Activated naive CD4-positive, alpha-beta T cell treated with anti-CD3 and anti-CD28 coated beads, Interleukin-2, amount 50 U/mL, for 24 hours (primary cell): ENCODE measurements around the gene PSMD11.
A peak's percentile ranks its signal among the peaks of the same experiment; 100 is the strongest.

Source experiments
- H3K27ac Mint-ChIP-seq: one replicate; pipeline ENCODE4 v1.8.0; 2021; ENCODE audit warnings: mild to moderate bottlenecking, mixed read lengths
- H3K27me3 Mint-ChIP-seq: one replicate; pipeline ENCODE4 v1.8.0; 2021; ENCODE audit warnings: mixed read lengths
- H3K36me3 Mint-ChIP-seq: one replicate; pipeline ENCODE4 v1.8.0; 2021; ENCODE audit warnings: mixed read lengths
- H3K4me1 Mint-ChIP-seq: one replicate; pipeline ENCODE4 v1.8.0; 2021; ENCODE audit warnings: mixed read lengths
- H3K4me3 Mint-ChIP-seq: one replicate; pipeline ENCODE4 v1.8.0; 2021; ENCODE audit warnings: mild to moderate bottlenecking, mixed read lengths
- H3K9me3 Mint-ChIP-seq: one replicate; pipeline ENCODE4 v1.8.0; 2021; ENCODE audit warnings: mixed read lengths

The PSMD11 gene

GRCh38 chr17:32453370-32453769, 9.1 kb downstream of the PSMD11 start:
- H3K9me3 Mint-ChIP-seq, result no peaks in the 10 kb centered on the region
- H3K27me3 Mint-ChIP-seq, result no peaks in the 10 kb centered on the region
- H3K4me3 Mint-ChIP-seq, result no peak overlapping the region
- H3K36me3 Mint-ChIP-seq, result peaks cover 21% of the 10 kb centered on the region
- peak overlapping the region; percentile 52 for H3K27ac Mint-ChIP-seq
- peaks cover 63% of the 10 kb centered on the region for H3K4me1 Mint-ChIP-seq

- Mint-ChIP-seq H3K4me3 (peak overlapping the region; percentile 0), H3K36me3 (peaks cover 21% of the 10 kb centered on the region), H3K27ac (peak overlapping the region; percentile 25), H3K27me3 (no peaks in the 10 kb centered on the region), H3K4me1 (peaks cover 48% of the 10 kb centered on the region), H3K9me3 (no peaks in the 10 kb centered on the region)
Observed at GRCh38 chr17:32458371-32458770, 14.1 kb downstream of the PSMD11 start.

- Mint-ChIP-seq H3K36me3 (peaks cover 18% of the 10 kb centered on the region), H3K9me3 (no peaks in the 10 kb centered on the region), H3K4me3 (no peak overlapping the region), H3K27ac (no peak overlapping the region), H3K4me1 (peaks cover 39% of the 10 kb centered on the region), H3K27me3 (no peaks in the 10 kb centered on the region)
Observed at GRCh38 chr17:32460054-32460453, 15.7 kb downstream of the PSMD11 start.

- no peaks in the 10 kb centered on the region for H3K9me3 Mint-ChIP-seq
- H3K4me3 Mint-ChIP-seq, result no peak overlapping the region
- peaks cover 19% of the 10 kb centered on the region for H3K36me3 Mint-ChIP-seq
- no peaks in the 10 kb centered on the region for H3K27me3 Mint-ChIP-seq
- peaks cover 43% of the 10 kb centered on the region for H3K4me1 Mint-ChIP-seq
- no peak overlapping the region for H3K27ac Mint-ChIP-seq
Observed at GRCh38 chr17:32461498-32461852, 17.2 kb downstream of the PSMD11 start.

- Mint-ChIP-seq H3K4me3 (peak overlapping the region; percentile 6), H3K4me1 (peaks cover 40% of the 10 kb centered on the region), H3K9me3 (no peaks in the 10 kb centered on the region), H3K27ac (peak overlapping the region; percentile 27), H3K36me3 (peaks cover 19% of the 10 kb centered on the region), H3K27me3 (no peaks in the 10 kb centered on the region)
Observed at GRCh38 chr17:32461853-32462617, 17.7 kb downstream of the PSMD11 start.

GRCh38 chr17:32463304-32463703, 19.0 kb downstream of the PSMD11 start:
- Mint-ChIP-seq H3K36me3 (peaks cover 22% of the 10 kb centered on the region), H3K4me3 (no peak overlapping the region), H3K27ac (no peak overlapping the region), H3K9me3 (no peaks in the 10 kb centered on the region), H3K27me3 (no peaks in the 10 kb centered on the region), H3K4me1 (peaks cover 29% of the 10 kb centered on the region)

GRCh38 chr17:32464374-32464773, 20.1 kb downstream of the PSMD11 start:
- Mint-ChIP-seq H3K36me3 (peaks cover 20% of the 10 kb centered on the region), H3K4me3 (no peak overlapping the region), H3K9me3 (no peaks in the 10 kb centered on the region), H3K27ac (no peak overlapping the region), H3K4me1 (peaks cover 26% of the 10 kb centered on the region), H3K27me3 (no peaks in the 10 kb centered on the region)

GRCh38 chr17:32467949-32468348, 23.6 kb downstream of the PSMD11 start:
- Mint-ChIP-seq H3K36me3 (peaks cover 19% of the 10 kb centered on the region), H3K27ac (no peak overlapping the region), H3K4me1 (peaks cover 7% of the 10 kb centered on the region), H3K27me3 (no peaks in the 10 kb centered on the region), H3K9me3 (no peaks in the 10 kb centered on the region), H3K4me3 (no peak overlapping the region)

- H3K4me3 Mint-ChIP-seq, result no peak overlapping the region
- peaks cover 27% of the 10 kb centered on the region for H3K4me1 Mint-ChIP-seq
- peak overlapping the region; percentile 17 for H3K27ac Mint-ChIP-seq
- H3K9me3 Mint-ChIP-seq, result no peaks in the 10 kb centered on the region
- H3K27me3 Mint-ChIP-seq, result no peaks in the 10 kb centered on the region
- peaks cover 25% of the 10 kb centered on the region for H3K36me3 Mint-ChIP-seq
Observed at GRCh38 chr17:32470405-32471167, 26.3 kb downstream of the PSMD11 start.

- Mint-ChIP-seq H3K27ac (no peak overlapping the region), H3K4me1 (peaks cover 23% of the 10 kb centered on the region), H3K9me3 (no peaks in the 10 kb centered on the region)
Observed at GRCh38 chr17:32471652-32472051, 27.3 kb downstream of the PSMD11 start.

GRCh38 chr17:32475258-32475657, 30.9 kb downstream of the PSMD11 start:
- Mint-ChIP-seq H3K4me3 (no peak overlapping the region), H3K27ac (peak overlapping the region; percentile 41), H3K9me3 (no peaks in the 10 kb centered on the region), H3K4me1 (peaks cover 20% of the 10 kb centered on the region), H3K27me3 (no peaks in the 10 kb centered on the region), H3K36me3 (peaks cover 15% of the 10 kb centered on the region)

More at GRCh38 chr17:32471652-32472051, 27.3 kb downstream of the PSMD11 start:
- no peak overlapping the region for H3K4me3 Mint-ChIP-seq
- peaks cover 23% of the 10 kb centered on the region for H3K36me3 Mint-ChIP-seq
- no peaks in the 10 kb centered on the region for H3K27me3 Mint-ChIP-seq

GRCh38 chr17:32477220-32477619, 32.9 kb downstream of the PSMD11 start:
- Mint-ChIP-seq H3K4me3 (no peak overlapping the region), H3K9me3 (no peaks in the 10 kb centered on the region), H3K4me1 (peaks cover 20% of the 10 kb centered on the region), H3K27me3 (no peaks in the 10 kb centered on the region), H3K27ac (no peak overlapping the region), H3K36me3 (peaks cover 17% of the 10 kb centered on the region)

- Mint-ChIP-seq H3K36me3 (peaks cover 14% of the 10 kb centered on the region), H3K27ac (peak overlapping the region; percentile 10)
Observed at GRCh38 chr17:32479074-32479617, 34.8 kb downstream of the PSMD11 start.

GRCh38 chr17:32481193-32481592, 36.9 kb downstream of the PSMD11 start:
- no peaks in the 10 kb centered on the region for H3K9me3 Mint-ChIP-seq
- H3K27me3 Mint-ChIP-seq, result no peaks in the 10 kb centered on the region
- peaks cover 16% of the 10 kb centered on the region for H3K4me1 Mint-ChIP-seq
- H3K36me3 Mint-ChIP-seq, result peaks cover 9% of the 10 kb centered on the region
- H3K4me3 Mint-ChIP-seq, result no peak overlapping the region
- H3K27ac Mint-ChIP-seq, result peak overlapping the region; percentile 57

More at GRCh38 chr17:32479074-32479617, 34.8 kb downstream of the PSMD11 start:
- Mint-ChIP-seq H3K9me3 (no peaks in the 10 kb centered on the region), H3K4me3 (no peak overlapping the region), H3K4me1 (peaks cover 23% of the 10 kb centered on the region), H3K27me3 (no peaks in the 10 kb centered on the region)

GRCh38 chr17:32482568-32483320, 38.4 kb downstream of the PSMD11 start:
- Mint-ChIP-seq H3K4me1 (peaks cover 19% of the 10 kb centered on the region), H3K27ac (no peak overlapping the region), H3K27me3 (no peaks in the 10 kb centered on the region), H3K4me3 (no peak overlapping the region), H3K36me3 (peaks cover 7% of the 10 kb centered on the region), H3K9me3 (no peaks in the 10 kb centered on the region)
